HS-27A (cell line): Measurements from ENCODE around the gene ENHO.

ENCODE experiments used
- DNase-seq: peaks from one replicate; pipeline ENCODE4 v3.0.0-alpha.2; 2012; ENCODE audit warnings: low read depth, missing footprints

Gene ENHO

GRCh38 chr9:34524349-34524748, 1.6 kb upstream of the ENHO start:
- no peak for DNase-seq

- DNase-seq: no peak
Measured at GRCh38 chr9:34522091-34522887, 501 bp downstream of the ENHO start.

GRCh38 chr9:34521406-34522045, 1.3 kb downstream of the ENHO start:
- DNase-seq: no peak

- no peak for DNase-seq
Measured at GRCh38 chr9:34520505-34521385, 2.0 kb downstream of the ENHO start.

GRCh38 chr9:34520096-34520495, 2.7 kb downstream of the ENHO start:
- no peak for DNase-seq

- no peak for DNase-seq
Measured at GRCh38 chr9:34519321-34520020, 3.3 kb downstream of the ENHO start.

GRCh38 chr9:34518896-34519295, 3.9 kb downstream of the ENHO start:
- no peak for DNase-seq

- no peak for DNase-seq
Measured at GRCh38 chr9:34518110-34518616, 4.6 kb downstream of the ENHO start.

GRCh38 chr9:34517185-34517584, 5.6 kb downstream of the ENHO start:
- DNase-seq: no peak

- no peak for DNase-seq
Measured at GRCh38 chr9:34515959-34516358, 6.8 kb downstream of the ENHO start.

- DNase-seq: no peak
Measured at GRCh38 chr9:34514816-34515215, 8.0 kb downstream of the ENHO start.

- DNase-seq: no peak
Measured at GRCh38 chr9:34514401-34514800, 8.4 kb downstream of the ENHO start.

- DNase-seq: no peak
Measured at GRCh38 chr9:34513567-34514214, 9.1 kb downstream of the ENHO start.

GRCh38 chr9:34512131-34513078, 10.4 kb downstream of the ENHO start:
- DNase-seq: no peak

- no peak for DNase-seq
Measured at GRCh38 chr9:34510497-34511468, 12.0 kb downstream of the ENHO start.

GRCh38 chr9:34508951-34509350, 13.8 kb downstream of the ENHO start:
- DNase-seq: no peak

- DNase-seq: no peak
Measured at GRCh38 chr9:34508463-34508862, 14.3 kb downstream of the ENHO start.

- DNase-seq: no peak
Measured at GRCh38 chr9:34507966-34508365, 14.8 kb downstream of the ENHO start.

- no peak for DNase-seq
Measured at GRCh38 chr9:34507556-34507955, 15.2 kb downstream of the ENHO start.
